Stimulated activated CD4-positive, alpha-beta T cell treated with anti-CD3 and anti-CD28 coated beads, Interleukin-2, amount 100 ng/mL, for 4 hours (primary cell): ENCODE data around the gene MGAT5.

ENCODE experiments used
- DNase-seq: peaks from one replicate; pipeline ENCODE4 v3.0.0-alpha.2; 2020; ENCODE audit warnings: low read depth

Gene MGAT5

DNA sequence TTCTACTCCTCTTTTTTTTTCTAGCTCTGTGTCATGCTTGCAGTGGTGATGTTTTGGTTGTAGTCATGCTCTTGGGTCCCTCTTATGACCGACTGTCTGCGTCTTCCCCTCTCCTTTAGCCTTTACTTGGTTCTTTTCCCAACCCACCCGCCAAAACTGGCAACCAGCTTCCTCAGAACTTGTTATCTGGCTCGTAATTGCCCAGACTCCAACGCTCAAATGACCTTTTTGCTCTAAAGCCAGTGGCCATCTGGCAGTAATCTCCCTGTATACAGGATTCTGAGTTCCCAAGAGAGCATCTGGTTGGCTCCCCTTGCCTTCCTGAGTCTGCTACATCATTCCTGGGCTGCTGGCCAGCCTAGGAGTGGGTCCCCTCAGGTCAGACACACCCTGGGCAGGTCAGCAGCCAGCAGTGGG is 147.2 kb downstream of the MGAT5 start:
- no peak for DNase-seq

DNA sequence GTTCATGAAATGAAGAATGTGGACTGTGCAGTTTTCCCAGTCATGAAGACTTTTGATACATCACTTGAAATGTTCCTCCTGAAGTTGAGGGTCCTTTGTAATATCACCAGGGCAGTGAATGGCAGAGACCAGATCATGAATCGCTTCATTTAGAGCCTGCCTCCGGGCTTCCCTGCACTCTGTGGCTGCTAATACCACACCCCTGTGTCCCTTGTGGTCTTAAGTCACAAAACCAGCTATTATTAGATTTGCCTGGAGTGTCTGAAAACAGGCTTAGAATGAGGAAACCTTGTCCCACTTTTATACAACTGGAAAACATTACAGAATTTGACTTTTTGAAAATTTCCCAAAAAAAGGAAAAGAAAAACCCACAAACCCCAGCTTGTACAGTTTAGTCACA is 147.9 kb downstream of the MGAT5 start:
- DNase-seq: no peak

- no peak for DNase-seq
These were observed 148.5 kb downstream of the MGAT5 start for GRCh38 chr2:134402410-134402809.

GRCh38 chr2:134405611-134406081 is 151.8 kb downstream of the MGAT5 start:
- DNase-seq: no peak

DNA sequence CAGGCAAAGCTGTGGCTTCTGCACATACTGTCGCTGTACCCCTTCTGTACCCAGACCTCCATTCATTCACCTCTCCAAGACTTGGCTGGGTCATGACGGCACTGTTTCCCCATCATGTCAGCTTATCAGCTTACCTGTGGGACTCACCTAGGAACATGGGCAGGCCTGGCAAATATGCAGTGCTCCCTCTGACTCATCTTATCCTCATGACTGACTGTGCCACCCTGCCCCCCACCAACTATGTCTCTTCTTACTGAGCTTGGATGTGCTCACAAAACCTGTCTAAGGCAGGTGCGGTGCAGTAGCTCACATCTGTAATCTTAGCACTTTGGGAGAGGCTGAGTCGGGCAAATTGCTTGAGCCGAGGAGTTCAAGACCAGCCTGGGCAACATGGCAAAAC is 152.4 kb downstream of the MGAT5 start:
- DNase-seq: no peak

DNA sequence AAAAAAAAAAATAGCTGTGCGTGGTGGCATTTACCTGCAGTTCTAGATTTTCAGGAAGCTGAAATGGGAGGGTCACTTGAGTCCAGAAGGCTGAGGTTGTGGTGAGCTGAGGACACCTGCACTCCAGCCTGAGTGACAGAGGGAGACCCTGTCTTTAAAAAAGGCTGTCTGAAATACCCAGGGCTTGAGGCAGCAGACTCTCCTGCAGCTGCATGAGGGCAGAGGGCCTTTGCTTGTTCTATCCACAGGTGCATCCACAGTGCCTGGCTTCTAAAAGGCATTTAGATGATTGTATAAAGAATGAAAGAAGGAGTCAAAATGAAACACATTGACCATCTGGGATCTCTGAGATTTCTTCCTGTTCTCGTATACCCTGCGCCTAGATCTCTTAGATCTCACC is 152.9 kb downstream of the MGAT5 start:
- no peak for DNase-seq

GRCh38 chr2:134407154-134407890 is 153.4 kb downstream of the MGAT5 start:
- DNase-seq: no peak

DNA sequence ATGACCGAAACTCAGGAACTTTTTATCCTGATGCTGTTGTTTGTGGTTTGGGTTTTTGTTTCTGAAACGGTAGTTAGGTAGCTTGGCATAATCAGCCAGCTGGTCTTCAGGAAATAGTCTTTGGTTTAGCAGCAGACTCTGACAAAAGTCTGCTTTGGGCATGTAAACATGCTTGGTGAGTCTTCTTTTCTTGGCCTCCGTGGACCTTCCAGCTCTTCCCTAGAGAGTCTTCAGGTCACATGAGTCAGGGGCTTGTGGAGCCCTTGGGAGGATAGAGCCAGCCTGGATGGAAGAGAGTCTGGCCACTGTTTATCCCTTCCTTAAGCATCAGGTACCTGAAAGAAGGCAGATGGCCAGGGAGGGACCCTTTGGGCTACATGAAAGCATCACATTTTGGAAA is 154.5 kb downstream of the MGAT5 start:
- DNase-seq: no peak

- no peak for DNase-seq
These were observed 154.9 kb downstream of the MGAT5 start for GRCh38 chr2:134408791-134409190.

DNA sequence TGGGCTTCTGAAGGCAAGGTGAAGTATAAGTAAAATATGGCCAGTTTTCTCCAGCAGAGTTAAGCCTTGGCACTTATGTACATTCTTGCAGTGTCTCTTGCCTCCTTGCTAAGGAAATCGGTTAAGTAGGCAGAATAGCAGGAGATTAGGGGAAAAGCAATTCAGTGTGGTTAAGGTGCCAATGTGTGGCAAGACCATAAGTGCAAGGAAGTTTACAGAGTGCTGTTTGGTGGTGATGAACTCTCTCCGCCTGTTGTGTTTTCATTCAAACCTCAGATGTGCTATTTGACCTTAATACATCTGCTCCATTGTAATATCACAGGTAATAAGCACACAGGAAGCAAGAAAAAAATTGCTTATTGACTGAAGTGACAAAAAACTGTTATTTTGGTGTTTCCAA is 156.1 kb downstream of the MGAT5 start:
- no peak for DNase-seq

DNA sequence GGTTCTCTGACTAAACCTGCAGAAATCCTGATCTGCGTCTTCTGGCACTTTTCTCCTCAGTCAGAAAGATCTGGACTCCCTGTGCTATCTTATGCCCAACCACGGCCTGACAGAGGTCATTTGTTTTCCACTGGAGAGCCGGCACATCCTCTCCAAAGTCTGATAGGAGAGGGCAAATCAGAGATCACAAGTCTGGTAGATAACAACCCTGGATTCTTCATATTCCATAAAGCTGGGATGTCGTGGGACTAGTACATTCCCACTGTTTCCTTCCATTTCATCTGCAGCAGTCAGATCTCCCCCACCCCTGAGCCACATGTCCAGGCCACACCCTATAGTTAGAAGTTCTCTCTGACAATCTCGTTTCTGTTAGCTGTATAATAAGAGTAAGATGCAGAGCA is 157.0 kb downstream of the MGAT5 start:
- DNase-seq: no peak

DNA sequence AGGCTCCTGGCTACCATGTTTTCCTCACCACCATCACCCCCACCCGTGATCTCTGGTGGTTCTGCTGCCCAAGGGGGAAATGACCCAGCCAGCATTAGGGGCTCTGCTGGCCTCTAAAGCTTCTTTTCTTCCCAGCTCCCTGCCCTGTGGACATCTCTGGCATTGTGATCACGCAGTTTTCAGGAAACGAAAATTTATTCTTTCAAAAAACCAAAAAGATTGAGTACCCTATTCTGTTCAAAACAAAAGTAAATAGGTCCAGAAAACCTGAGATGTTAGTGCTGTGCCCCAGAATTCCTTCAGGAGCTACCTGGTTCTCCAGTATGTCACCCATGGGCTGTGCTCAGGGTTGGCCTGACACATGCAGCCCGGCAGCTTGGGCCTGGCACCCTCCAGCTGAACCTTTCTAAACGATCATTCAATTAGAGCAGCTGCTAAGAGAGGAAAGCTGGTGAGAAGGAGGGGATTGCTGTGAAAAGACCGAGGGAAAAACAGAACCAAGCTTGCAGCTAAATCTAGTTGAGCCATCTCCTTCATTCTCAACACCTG is 157.5 kb downstream of the MGAT5 start:
- DNase-seq: no peak

DNA sequence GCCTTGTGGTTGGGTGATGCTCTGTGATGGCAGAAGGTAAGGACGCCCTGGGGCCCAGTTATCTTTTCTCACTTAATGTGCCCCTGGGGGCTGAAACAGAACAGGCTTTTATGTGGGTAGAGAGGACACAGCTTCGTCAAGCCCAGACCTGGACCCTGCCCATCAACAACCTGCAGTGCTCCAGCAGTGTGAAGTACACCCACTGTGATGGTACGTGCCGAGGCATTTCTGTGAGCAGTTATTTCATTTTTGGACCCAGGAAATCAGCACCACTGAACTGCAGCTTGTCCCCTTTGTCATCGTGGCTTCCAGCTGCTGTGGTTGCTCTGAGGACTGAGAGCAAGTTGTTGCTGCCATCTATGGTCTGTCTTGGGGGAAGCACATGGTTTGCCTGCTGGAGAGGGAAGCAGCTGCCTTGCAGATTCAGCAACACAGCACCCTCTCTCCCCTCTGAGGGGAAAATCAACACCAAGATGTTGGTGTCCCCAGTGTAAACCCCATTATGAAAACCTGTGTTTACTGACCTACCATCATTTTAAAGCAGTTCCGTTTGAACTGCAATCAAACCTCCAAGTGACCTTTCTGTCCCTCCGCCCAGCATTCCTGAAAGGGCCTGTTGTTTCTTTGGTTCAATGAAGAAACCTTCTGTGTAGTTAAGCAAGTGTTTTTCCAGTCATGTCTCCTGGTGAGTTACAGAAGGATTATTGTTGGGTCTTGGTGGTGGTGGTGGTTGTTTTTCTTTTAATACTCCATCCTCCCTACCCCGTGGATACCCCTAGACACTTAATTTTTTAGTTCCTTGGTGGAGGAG is 158.2 kb downstream of the MGAT5 start:
- DNase-seq: peak; percentile 51

GRCh38 chr2:134412639-134412999 is 158.7 kb downstream of the MGAT5 start:
- no peak for DNase-seq

GRCh38 chr2:134413430-134413829 is 159.6 kb downstream of the MGAT5 start:
- no peak for DNase-seq

- no peak for DNase-seq
These were observed 160.0 kb downstream of the MGAT5 start for GRCh38 chr2:134413912-134414311.

GRCh38 chr2:134416018-134416417 is 162.1 kb downstream of the MGAT5 start:
- DNase-seq: no peak

DNA sequence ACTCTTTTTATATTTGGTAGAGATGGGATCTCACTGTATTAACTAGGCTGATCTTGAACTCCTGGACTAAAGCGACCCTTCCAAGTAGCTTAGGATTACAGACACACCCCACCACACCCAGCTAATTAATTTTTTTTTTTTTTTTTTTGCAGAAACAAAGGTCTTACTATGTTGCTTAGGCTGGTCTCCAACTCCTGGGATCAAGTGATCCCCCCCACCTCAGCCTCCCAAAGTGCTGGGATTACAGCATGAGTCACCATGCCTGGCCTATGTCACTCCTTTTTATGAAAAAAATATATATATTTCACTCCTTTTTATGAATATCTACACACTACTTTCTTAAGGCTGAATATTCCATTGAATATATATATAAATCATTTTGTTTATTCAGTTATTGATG is 162.8 kb downstream of the MGAT5 start:
- DNase-seq: no peak

DNA sequence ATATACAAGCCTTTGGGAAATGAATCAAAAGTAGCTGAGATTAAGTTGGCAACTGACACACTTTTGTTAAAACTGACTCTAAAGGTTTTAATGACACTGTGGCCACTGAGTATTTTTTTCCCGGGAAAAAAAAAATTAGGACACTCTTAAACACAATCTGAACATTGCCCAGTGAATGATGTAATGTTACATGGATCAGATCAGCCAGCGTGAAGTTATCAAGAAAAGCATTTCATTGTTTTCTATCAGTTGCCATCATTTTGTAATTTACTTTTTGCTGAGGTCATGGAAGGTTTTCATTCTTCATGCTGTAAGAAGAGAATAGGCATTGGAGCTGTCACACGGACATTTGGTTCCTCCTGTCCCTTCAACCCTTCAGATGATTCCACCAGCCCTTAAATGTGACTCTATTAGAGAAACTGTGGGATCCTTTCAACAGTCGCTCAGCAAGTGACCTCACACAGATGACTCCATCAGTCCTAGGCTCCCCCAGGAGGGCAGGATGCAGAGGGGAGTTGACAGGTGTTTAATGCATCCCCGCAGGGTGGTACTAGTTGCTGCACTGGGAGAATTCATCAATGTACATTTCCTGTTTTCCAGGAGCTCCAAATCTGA is 164.2 kb downstream of the MGAT5 start:
- no peak for DNase-seq

GRCh38 chr2:134420259-134420658 is 166.4 kb downstream of the MGAT5 start:
- DNase-seq: no peak

DNA sequence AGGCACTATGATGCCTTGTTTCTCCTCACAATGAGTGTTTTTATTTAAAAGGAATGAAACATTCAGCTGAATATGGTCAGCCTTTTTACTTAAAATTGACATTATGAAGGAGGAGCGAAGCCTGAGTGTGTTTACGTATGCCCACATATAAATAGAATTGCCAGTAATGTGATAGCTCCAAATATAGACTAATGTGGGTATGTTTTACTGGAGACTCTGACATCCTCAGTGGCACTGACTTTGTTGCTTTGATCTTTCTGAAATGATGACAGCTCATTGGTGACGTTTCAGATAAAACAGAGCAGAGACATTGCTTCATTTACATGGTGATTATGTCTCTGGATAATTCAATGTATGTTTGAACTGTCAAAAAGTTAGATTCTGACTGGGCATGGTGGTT is 167.0 kb downstream of the MGAT5 start:
- no peak for DNase-seq

- DNase-seq: no peak
These were observed 167.9 kb downstream of the MGAT5 start for GRCh38 chr2:134421556-134422328.
